ENCODE measurements around the gene KLHL36. TPM values are rescaled to one million over a fixed set of nuclear protein-coding genes. Genes with fewer than 3 reads are reported as not detected.

The KLHL36 gene
- total RNA-seq, 1 donor from 2014 or later = 39.3 TPM

- H3K36me3 ChIP-seq = no peaks in the 10 kb centered on the region
- DNase-seq (ENCODE audit: extremely low spot score in 2 of 2) = no peak
- H3K27ac ChIP-seq = no peak overlapping the region
- no peaks in the 10 kb centered on the region for H3K27me3 ChIP-seq
- no peaks in the 10 kb centered on the region for H3K9me3 ChIP-seq
- H3K4me3 ChIP-seq = no peak overlapping the region
- H3K4me1 ChIP-seq = no peaks in the 10 kb centered on the region
- TF ChIP-seq POLR2A (IDR thresholded peaks at IDR 0.05) = no peak
- no peak for TF ChIP-seq POLR2AphosphoS5 (IDR thresholded peaks at IDR 0.05; ENCODE audit: insufficient read depth in 1 of 2, low read depth in 1 of 2)
- no peak for TF ChIP-seq CTCF (IDR thresholded peaks at IDR 0.05)
- intact Hi-C loops (cut with DNase I) = no loop called here
These were observed 32.0 kb downstream of the KLHL36 start for GRCh38 chr16:84680165-84680842.

GRCh38 chr16:84680843-84681629 is 32.7 kb downstream of the KLHL36 start:
- H3K27ac ChIP-seq = no peak overlapping the region
- no peak for DNase-seq (ENCODE audit: extremely low spot score in 2 of 2)
- no peaks in the 10 kb centered on the region for H3K4me1 ChIP-seq
- no peaks in the 10 kb centered on the region for H3K9me3 ChIP-seq
- no peaks in the 10 kb centered on the region for H3K27me3 ChIP-seq
- intact Hi-C loops (cut with DNase I) = no loop called here
- H3K36me3 ChIP-seq = no peaks in the 10 kb centered on the region
- no peak for TF ChIP-seq POLR2A (IDR thresholded peaks at IDR 0.05)
- TF ChIP-seq CTCF (IDR thresholded peaks at IDR 0.05) = no peak
- no peak for TF ChIP-seq POLR2AphosphoS5 (IDR thresholded peaks at IDR 0.05; ENCODE audit: insufficient read depth in 1 of 2, low read depth in 1 of 2)
- H3K4me3 ChIP-seq = no peak overlapping the region

GRCh38 chr16:84683691-84684591 is 35.6 kb downstream of the KLHL36 start:
- no peak for TF ChIP-seq POLR2AphosphoS5 (IDR thresholded peaks at IDR 0.05; ENCODE audit: insufficient read depth in 1 of 2, low read depth in 1 of 2)
- TF ChIP-seq CTCF (IDR thresholded peaks at IDR 0.05) = no peak
- TF ChIP-seq POLR2A (IDR thresholded peaks at IDR 0.05) = no peak
- Histone ChIP-seq H3K27ac (no peak overlapping the region), H3K9me3 (no peaks in the 10 kb centered on the region), H3K4me1 (no peaks in the 10 kb centered on the region), H3K27me3 (no peaks in the 10 kb centered on the region), H3K4me3 (no peak overlapping the region), H3K36me3 (no peaks in the 10 kb centered on the region)
- intact Hi-C loops (cut with DNase I) = no loop called here
- DNase-seq (ENCODE audit: extremely low spot score in 2 of 2) = no peak

GRCh38 chr16:84684592-84684965 is 36.3 kb downstream of the KLHL36 start:
- no peak for DNase-seq (ENCODE audit: extremely low spot score in 2 of 2)
- H3K27ac ChIP-seq = no peak overlapping the region
- TF ChIP-seq CTCF (IDR thresholded peaks at IDR 0.05) = no peak
- TF ChIP-seq POLR2A (IDR thresholded peaks at IDR 0.05) = no peak
- TF ChIP-seq POLR2AphosphoS5 (IDR thresholded peaks at IDR 0.05; ENCODE audit: insufficient read depth in 1 of 2, low read depth in 1 of 2) = no peak
- no peaks in the 10 kb centered on the region for H3K27me3 ChIP-seq
- H3K9me3 ChIP-seq = no peaks in the 10 kb centered on the region
- H3K4me3 ChIP-seq = no peak overlapping the region
- H3K36me3 ChIP-seq = no peaks in the 10 kb centered on the region
- no peaks in the 10 kb centered on the region for H3K4me1 ChIP-seq
- intact Hi-C loops (cut with DNase I) = no loop called here

Data from vagina (tissue), 2 donors.